ENCODE results near the gene ANKRD13A.
"Not testable (repeated sequence)": the region's sequence is repeated elsewhere in the genome, so short reads cannot be mapped to it uniquely, and the experiment has no call there.

Gene ANKRD13A

GRCh38 chr12:110067531-110067930 lies 68.3 kb downstream of the ANKRD13A start:
- no peak for TF ChIP-seq CTCF (IDR thresholded peaks at IDR 0.05; ENCODE audit: control insufficient read depth, extremely low read depth, insufficient read depth)
- no peak for DNase-seq (ENCODE audit: low read depth)
- H3K4me3 ChIP-seq (ENCODE audit: low read depth, low read length), result no peak overlapping the region

DNA sequence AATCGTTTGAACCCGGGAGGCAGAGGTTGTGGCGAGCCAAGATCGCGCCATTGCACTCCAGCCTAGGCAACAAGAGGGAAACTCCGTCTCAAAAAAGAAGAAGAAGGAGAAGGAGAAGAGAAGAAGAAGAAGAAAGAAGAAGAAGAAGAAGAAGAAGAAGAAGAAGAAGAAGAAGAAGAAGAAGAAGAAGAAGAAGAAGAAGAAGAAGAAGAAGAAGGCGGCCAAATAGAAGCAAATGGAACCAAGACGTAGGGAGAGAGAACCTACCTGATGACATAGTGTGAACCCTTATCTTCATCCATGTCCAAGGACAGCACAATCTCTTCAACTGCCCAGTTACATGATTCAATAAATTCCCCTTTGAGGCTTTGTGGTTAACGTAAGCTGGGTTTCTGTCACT lies 68.9 kb downstream of the ANKRD13A start:
- DNase-seq (ENCODE audit: low read depth); H3K4me3 ChIP-seq (ENCODE audit: low read depth, low read length): not testable (repeated sequence)

- TF ChIP-seq CTCF (IDR thresholded peaks at IDR 0.05; ENCODE audit: control insufficient read depth, extremely low read depth, insufficient read depth), result no peak
- DNase-seq (ENCODE audit: low read depth), result no peak
- H3K4me3 ChIP-seq (ENCODE audit: low read depth, low read length), result no peak overlapping the region
Measured at GRCh38 chr12:110068654-110069053, 69.4 kb downstream of the ANKRD13A start.

GRCh38 chr12:110071504-110071903 lies 72.3 kb downstream of the ANKRD13A start:
- no peak overlapping the region for H3K4me3 ChIP-seq (ENCODE audit: low read depth, low read length)
- no peak for TF ChIP-seq CTCF (IDR thresholded peaks at IDR 0.05; ENCODE audit: control insufficient read depth, extremely low read depth, insufficient read depth)
- no peak for DNase-seq (ENCODE audit: low read depth)

GRCh38 chr12:110071967-110072366 lies 72.7 kb downstream of the ANKRD13A start:
- TF ChIP-seq CTCF (IDR thresholded peaks at IDR 0.05; ENCODE audit: control insufficient read depth, extremely low read depth, insufficient read depth), result no peak
- no peak overlapping the region for H3K4me3 ChIP-seq (ENCODE audit: low read depth, low read length)
- DNase-seq (ENCODE audit: low read depth), result no peak

- DNase-seq (ENCODE audit: low read depth); H3K4me3 ChIP-seq (ENCODE audit: low read depth, low read length): not testable (repeated sequence)
Measured at GRCh38 chr12:110072636-110073035, 73.4 kb downstream of the ANKRD13A start.

- peak overlapping the region; percentile 25; the same call in 1 of the 2 replicates for H3K4me3 ChIP-seq (ENCODE audit: low read depth, low read length)
- TF ChIP-seq CTCF (IDR thresholded peaks at IDR 0.05; ENCODE audit: control insufficient read depth, extremely low read depth, insufficient read depth), result no peak
- DNase-seq (ENCODE audit: low read depth), result no peak
Measured at GRCh38 chr12:110073049-110073831, 74.0 kb downstream of the ANKRD13A start.

DNA sequence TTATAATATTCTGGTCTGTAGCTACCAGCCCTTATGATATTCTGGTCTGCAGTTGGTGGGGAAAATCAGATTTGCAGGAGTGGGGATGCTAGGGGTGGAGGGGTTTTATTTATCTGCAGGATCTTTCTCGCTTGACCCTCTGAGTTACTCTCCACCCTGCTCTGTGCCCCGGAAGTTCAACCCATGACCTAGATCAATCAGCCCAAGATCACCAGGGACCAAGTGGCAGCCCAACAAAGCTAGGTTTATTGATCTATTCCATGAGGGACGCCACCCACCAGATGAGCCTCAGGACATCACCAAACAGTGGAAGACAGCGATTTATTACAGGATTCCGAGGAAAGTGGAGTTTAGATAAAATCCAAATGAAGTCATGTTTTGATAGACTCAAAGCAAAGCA lies 74.9 kb downstream of the ANKRD13A start:
- no peak for DNase-seq (ENCODE audit: low read depth)
- TF ChIP-seq CTCF (IDR thresholded peaks at IDR 0.05; ENCODE audit: control insufficient read depth, extremely low read depth, insufficient read depth), result no peak
- no peak overlapping the region for H3K4me3 ChIP-seq (ENCODE audit: low read depth, low read length)
